ENCODE results near the gene CALML5.

CALML5 gene

DNA sequence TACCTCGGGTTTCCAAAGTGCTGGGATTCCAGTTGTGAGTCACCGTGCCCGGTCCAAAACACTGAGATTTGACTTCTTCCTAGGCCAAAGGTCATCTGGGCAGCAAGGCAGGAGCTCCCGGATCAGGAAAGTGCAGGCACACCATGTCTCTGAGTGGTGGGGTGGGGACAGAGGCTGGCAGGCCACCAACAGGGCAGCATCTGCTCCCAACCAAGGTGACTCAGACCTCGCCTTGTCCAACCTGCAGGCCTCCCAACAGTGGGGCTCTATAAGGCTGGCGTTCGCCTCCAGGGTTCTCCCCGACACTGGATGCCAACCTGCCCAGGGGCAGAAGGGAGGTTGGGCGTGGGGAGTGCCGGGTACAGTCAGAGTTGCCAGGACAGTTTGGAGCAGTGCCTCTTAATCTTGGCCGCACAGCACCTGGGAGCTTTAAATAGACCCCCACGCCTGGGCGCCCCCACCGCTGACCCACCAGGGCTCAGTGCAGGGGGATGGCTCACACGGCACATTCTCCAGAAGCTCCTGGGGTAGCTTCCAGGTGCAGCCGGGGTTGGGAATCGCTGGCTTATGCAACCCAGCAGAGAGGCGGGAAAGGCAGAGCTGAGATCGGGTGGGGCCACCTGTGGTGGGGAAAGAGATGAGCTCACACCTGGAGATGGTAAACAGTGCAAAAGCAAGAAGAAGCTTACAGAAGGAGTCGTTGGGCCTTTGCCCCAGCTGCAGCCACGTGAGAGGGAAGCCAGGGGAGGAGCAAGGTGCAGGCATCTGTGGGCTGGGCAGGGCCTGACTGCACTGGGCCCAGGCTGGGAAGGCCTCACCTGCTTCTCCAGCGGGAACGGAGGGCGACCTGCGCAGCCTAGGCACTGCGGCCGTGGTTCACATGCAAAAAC lies 10.9 kb downstream of the CALML5 start:
- TF ChIP-seq EP300 (IDR thresholded peaks at IDR 0.05; ENCODE audit: borderline replicate concordance) (no peak), CEBPB (IDR thresholded peaks at IDR 0.05) (no peak), ZBTB7A (IDR thresholded peaks at IDR 0.05; ENCODE audit: low read depth) (no peak), YY1 (IDR thresholded peaks at IDR 0.05; ENCODE audit: low read depth) (no peak), TAF1 (IDR thresholded peaks at IDR 0.05; ENCODE audit: low read depth) (no peak), FOXM1 (IDR thresholded peaks at IDR 0.05; ENCODE audit: borderline replicate concordance, low read depth) (no peak), CREB1 (IDR thresholded peaks at IDR 0.05; ENCODE audit: low read depth) (no peak), EGR1 (IDR thresholded peaks at IDR 0.05) (no peak), NFIC (IDR thresholded peaks at IDR 0.05) (no peak), REST (IDR thresholded peaks at IDR 0.05; ENCODE audit: low read depth) (no peak), TEAD4 (IDR thresholded peaks at IDR 0.05) (no peak)
- TF ChIP-seq, protein P1, sequence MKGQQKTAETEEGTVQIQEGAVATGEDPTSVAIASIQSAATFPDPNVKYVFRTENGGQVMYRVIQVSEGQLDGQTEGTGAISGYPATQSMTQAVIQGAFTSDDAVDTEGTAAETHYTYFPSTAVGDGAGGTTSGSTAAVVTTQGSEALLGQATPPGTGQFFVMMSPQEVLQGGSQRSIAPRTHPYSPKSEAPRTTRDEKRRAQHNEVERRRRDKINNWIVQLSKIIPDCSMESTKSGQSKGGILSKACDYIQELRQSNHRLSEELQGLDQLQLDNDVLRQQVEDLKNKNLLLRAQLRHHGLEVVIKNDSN (IDR thresholded peaks at IDR 0.05), result no peak
- TF ChIP-seq, protein P2, sequence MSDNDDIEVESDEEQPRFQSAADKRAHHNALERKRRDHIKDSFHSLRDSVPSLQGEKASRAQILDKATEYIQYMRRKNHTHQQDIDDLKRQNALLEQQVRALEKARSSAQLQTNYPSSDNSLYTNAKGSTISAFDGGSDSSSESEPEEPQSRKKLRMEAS (IDR thresholded peaks at IDR 0.05), result no peak

GRCh38 chr10:5486853-5487235 lies 12.5 kb downstream of the CALML5 start:
- TF ChIP-seq, protein P1 (IDR thresholded peaks at IDR 0.05), result no peak

GRCh38 chr10:5485948-5486852 lies 13.2 kb downstream of the CALML5 start:
- TF ChIP-seq, protein P1 (IDR thresholded peaks at IDR 0.05), result no peak
- TF ChIP-seq YY1 (IDR thresholded peaks at IDR 0.05; ENCODE audit: low read depth) (no peak), TEAD4 (IDR thresholded peaks at IDR 0.05) (no peak), RAD21 (IDR thresholded peaks at IDR 0.05; ENCODE audit: low read depth) (no peak), EP300 (IDR thresholded peaks at IDR 0.05; ENCODE audit: borderline replicate concordance) (no peak)
- TF ChIP-seq, protein P2 (IDR thresholded peaks at IDR 0.05), result no peak

GRCh38 chr10:5485290-5485689 lies 14.1 kb downstream of the CALML5 start:
- TF ChIP-seq CREB1 (IDR thresholded peaks at IDR 0.05; ENCODE audit: low read depth) (no peak), REST (IDR thresholded peaks at IDR 0.05; ENCODE audit: low read depth) (no peak), TCF12 (IDR thresholded peaks at IDR 0.05; ENCODE audit: low read depth) (no peak), RAD21 (IDR thresholded peaks at IDR 0.05; ENCODE audit: low read depth) (no peak), TAF1 (IDR thresholded peaks at IDR 0.05; ENCODE audit: low read depth) (no peak), FOXM1 (IDR thresholded peaks at IDR 0.05; ENCODE audit: borderline replicate concordance, low read depth) (no peak), YY1 (IDR thresholded peaks at IDR 0.05; ENCODE audit: low read depth) (no peak)
- TF ChIP-seq, protein P2 (IDR thresholded peaks at IDR 0.05), result no peak
- TF ChIP-seq, protein P1 (IDR thresholded peaks at IDR 0.05), result no peak
